PC-3 (cell line): Measurements from ENCODE around the gene MYOZ2. TPM values are rescaled to one million over a fixed set of nuclear protein-coding genes. Genes with fewer than 3 reads are reported as not detected.
"Not testable (repeated sequence)": the region's sequence is repeated elsewhere in the genome, so short reads cannot be mapped to it uniquely, and the experiment has no call there.

ENCODE experiments used
- ATAC-seq: fragments of 200-7000 bp; cut with Tn5 transposase; 2 replicates; pipeline ENCODE4 v1.9.1; 2020; ENCODE audit warnings: mild to moderate bottlenecking, moderate library complexity
- BruUV-seq: library from RNA; stranded (reverse); fragments of 400-500 nt; replicated peaks from 2 replicates; lab custom pipeline; 2021; lab: Mats Ljungman, UMichigan
- CTCF ChIA-PET: fragments of 300-600 bp; sonication (Branson Sonifier 250); formaldehyde crosslinking; loops from one replicate; lab custom pipeline; 2022; ENCODE audit warnings: antibody characterized with exemption; lab: Charles Lee
- POLR2A ChIA-PET: fragments of 300-600 bp; sonication (Branson Sonifier 250); formaldehyde crosslinking; loops from one replicate; lab custom pipeline; 2022; ENCODE audit warnings: antibody characterized with exemption; ENCODE audit not compliant: unreplicated experiment; lab: Charles Lee
- DNase-seq: peaks from one replicate; pipeline ENCODE4 v3.0.0-alpha.2; 2015
- H2AFZ ChIP-seq: fragments of 300-600 bp; sonication (generic); 2 replicates; pipeline ENCODE4 v1.6.0; 2016; ENCODE audit warnings: antibody characterized with exemption, low read length
- H3F3A ChIP-seq: fragments of 300-600 bp; sonication (generic); one replicate; pipeline ENCODE4 v1.6.0; 2017; ENCODE audit warnings: antibody characterized with exemption, low read length, control low read depth, mild to moderate bottlenecking; ENCODE audit not compliant: unreplicated experiment
- H3K27ac ChIP-seq: fragments of 300-600 bp; sonication (generic); 2 replicates; pipeline ENCODE4 v1.5.1; 2016; ENCODE audit warnings: mild to moderate bottlenecking, low read length
- H3K27me3 ChIP-seq: fragments of 300-600 bp; sonication (generic); 2 replicates; pipeline ENCODE4 v1.6.1; 2016; ENCODE audit warnings: low read length, mixed read lengths
- H3K36me3 ChIP-seq: fragments of 300-600 bp; sonication (generic); 2 replicates; pipeline ENCODE4 v1.6.1; 2016; ENCODE audit warnings: low read depth, mixed run types, low read length, mixed read lengths
- H3K4me1 ChIP-seq: fragments of 300-600 bp; sonication (generic); 2 replicates; pipeline ENCODE4 v1.5.1; 2016; ENCODE audit warnings: low read length; ENCODE audit not compliant: insufficient read depth
- H3K4me2 ChIP-seq: fragments of 300-600 bp; sonication (generic); 2 replicates; pipeline ENCODE4 v1.6.0; 2016; ENCODE audit warnings: low read length
- H3K4me3 ChIP-seq: fragments of 300-600 bp; sonication (generic); 2 replicates; pipeline ENCODE4 v1.5.1; 2016; ENCODE audit warnings: mild to moderate bottlenecking, low read length, mixed read lengths
- H3K79me2 ChIP-seq: fragments of 300-600 bp; sonication (generic); 2 replicates; pipeline ENCODE4 v1.6.1; 2017; ENCODE audit warnings: low read length, mixed read lengths
- H3K9ac ChIP-seq: fragments of 300-600 bp; sonication (generic); 2 replicates; pipeline ENCODE4 v1.6.0; 2016; ENCODE audit warnings: mild to moderate bottlenecking, low read length
- H3K9me2 ChIP-seq: fragments of 300-600 bp; sonication (generic); replicated peaks from 2 replicates; pipeline ENCODE4 v1.6.1; 2016; ENCODE audit warnings: mixed run types, low read length, mixed read lengths
- H3K9me3 ChIP-seq: fragments of 300-600 bp; sonication (generic); 2 replicates; pipeline ENCODE4 v1.6.1; 2016; ENCODE audit warnings: low read length, mixed read lengths
- H4K20me1 ChIP-seq: fragments of 300-600 bp; sonication (generic); 2 replicates; pipeline ENCODE4 v1.6.1; 2016; ENCODE audit warnings: low read length, mixed read lengths
- EZH2 ChIP-seq: fragments of 300-600 bp; sonication (generic); IDR thresholded peaks from one replicate; pipeline ENCODE4 v1.6.1; 2017; ENCODE audit warnings: antibody characterized with exemption, mild to moderate bottlenecking, low read length; ENCODE audit not compliant: unreplicated experiment
- EZH2phosphoT487 ChIP-seq: fragments of 300-600 bp; sonication (generic); IDR thresholded peaks from 2 replicates; pipeline ENCODE4 v1.6.1; 2018; ENCODE audit warnings: mild to moderate bottlenecking, antibody characterized with exemption, low read length, borderline replicate concordance
- intact Hi-C: fragments of 100-400 bp; cut with micrococcal nuclease; formaldehyde crosslinking; loops from 2 replicates; pipeline ENCODE4 v1.9.0; 2023
- total RNA-seq: library from RNA; depleted of rRNA; stranded (reverse); fragments of >200 nt; gene quantifications from 2 replicates; pipeline ENCODE4 v1.2.3, GENCODE V29; 2014
- TF ChIP-seq, protein P1 (sequence below): fragments of 300-600 bp; sonication (generic); conservative IDR thresholded peaks from 2 replicates; pipeline ENCODE4 v1.5.1; 2017; ENCODE audit warnings: antibody characterized with exemption, low read depth, mild to moderate bottlenecking, low read length

The MYOZ2 gene
- total RNA-seq, 1 experiment from 2014 or later: not detected

DNA sequence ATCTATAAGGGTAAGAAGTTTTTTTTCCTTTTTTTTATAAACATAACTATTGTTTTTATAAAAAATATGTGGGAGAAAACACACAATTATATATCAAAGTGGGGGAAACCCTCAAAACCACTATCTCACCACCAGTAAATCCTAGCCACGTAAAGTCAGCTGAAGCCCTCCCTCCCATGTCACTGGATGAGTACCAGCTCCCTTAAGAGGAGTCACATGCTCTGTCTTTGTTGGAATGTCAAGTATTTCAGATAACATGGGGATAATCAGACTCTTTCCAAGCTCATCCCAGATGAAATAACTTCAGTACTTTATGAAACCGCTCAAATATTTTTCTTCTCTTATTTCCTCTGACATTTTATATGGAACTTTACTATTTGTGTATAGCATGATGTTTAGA, 2.4 kb downstream of the MYOZ2 start:
- no peaks in the 10 kb centered on the region for H3F3A ChIP-seq
- BruUV-seq: no TSS peak
- H3K36me3 ChIP-seq: no peaks in the 10 kb centered on the region
- no peaks in the 10 kb centered on the region for H3K9me3 ChIP-seq
- intact Hi-C loops: no loop called here
- H3K4me1 ChIP-seq: no peaks in the 10 kb centered on the region; the same call in 1 of the 2 replicates
- H3K9me2 ChIP-seq: no peaks in the 10 kb centered on the region
- no peak overlapping the region for H2AFZ ChIP-seq
- POLR2A ChIA-PET: no interaction called here
- H3K4me3 ChIP-seq: no peak overlapping the region
- no peak overlapping the region for H3K27ac ChIP-seq
- DNase-seq (no peak), ATAC-seq (no peak)
- no peaks in the 10 kb centered on the region for H3K27me3 ChIP-seq
- CTCF ChIA-PET: no interaction called here
- H3K4me2 ChIP-seq: no peak overlapping the region
- TF ChIP-seq EZH2phosphoT487 (no peak), EZH2 (no peak)
- TF ChIP-seq, protein P1, sequence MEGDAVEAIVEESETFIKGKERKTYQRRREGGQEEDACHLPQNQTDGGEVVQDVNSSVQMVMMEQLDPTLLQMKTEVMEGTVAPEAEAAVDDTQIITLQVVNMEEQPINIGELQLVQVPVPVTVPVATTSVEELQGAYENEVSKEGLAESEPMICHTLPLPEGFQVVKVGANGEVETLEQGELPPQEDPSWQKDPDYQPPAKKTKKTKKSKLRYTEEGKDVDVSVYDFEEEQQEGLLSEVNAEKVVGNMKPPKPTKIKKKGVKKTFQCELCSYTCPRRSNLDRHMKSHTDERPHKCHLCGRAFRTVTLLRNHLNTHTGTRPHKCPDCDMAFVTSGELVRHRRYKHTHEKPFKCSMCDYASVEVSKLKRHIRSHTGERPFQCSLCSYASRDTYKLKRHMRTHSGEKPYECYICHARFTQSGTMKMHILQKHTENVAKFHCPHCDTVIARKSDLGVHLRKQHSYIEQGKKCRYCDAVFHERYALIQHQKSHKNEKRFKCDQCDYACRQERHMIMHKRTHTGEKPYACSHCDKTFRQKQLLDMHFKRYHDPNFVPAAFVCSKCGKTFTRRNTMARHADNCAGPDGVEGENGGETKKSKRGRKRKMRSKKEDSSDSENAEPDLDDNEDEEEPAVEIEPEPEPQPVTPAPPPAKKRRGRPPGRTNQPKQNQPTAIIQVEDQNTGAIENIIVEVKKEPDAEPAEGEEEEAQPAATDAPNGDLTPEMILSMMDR: no peak
- no peaks in the 10 kb centered on the region for H3K79me2 ChIP-seq
- H4K20me1 ChIP-seq: no peaks in the 10 kb centered on the region
- no peak overlapping the region for H3K9ac ChIP-seq

DNA sequence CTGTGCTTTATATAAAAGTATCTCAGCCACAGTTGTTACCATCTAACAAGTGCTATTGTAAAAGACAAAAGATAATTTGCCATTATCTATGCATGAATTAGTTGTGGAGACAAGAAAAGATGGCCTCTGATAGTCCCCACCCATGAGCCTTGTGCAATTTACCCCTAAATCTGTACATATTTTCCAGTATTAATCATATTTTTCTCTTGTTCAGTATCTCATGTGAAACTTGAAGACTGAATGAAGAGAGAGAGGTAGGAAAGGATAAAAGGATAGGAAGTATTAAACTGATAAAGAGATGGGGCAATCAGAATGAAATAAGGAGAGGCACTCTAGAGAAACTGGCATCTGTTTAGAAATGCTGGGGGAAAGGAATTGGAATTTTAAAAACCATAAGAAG, 3.7 kb downstream of the MYOZ2 start:
- Histone ChIP-seq H3F3A (no peaks in the 10 kb centered on the region), H3K9me2 (no peaks in the 10 kb centered on the region), H3K27me3 (no peaks in the 10 kb centered on the region), H3K4me1 (no peaks in the 10 kb centered on the region; the same call in 1 of the 2 replicates), H3K79me2 (no peaks in the 10 kb centered on the region), H3K9ac (no peak overlapping the region), H4K20me1 (no peaks in the 10 kb centered on the region), H3K4me3 (no peak overlapping the region), H2AFZ (no peak overlapping the region), H3K27ac (no peak overlapping the region), H3K36me3 (no peaks in the 10 kb centered on the region), H3K9me3 (no peaks in the 10 kb centered on the region), H3K4me2 (no peak overlapping the region)
- ChIA-PET POLR2A (no interaction called here), CTCF (no interaction called here)
- intact Hi-C loops: no loop called here
- ATAC-seq (no peak), DNase-seq (no peak)
- no TSS peak for BruUV-seq
- TF ChIP-seq EZH2 (no peak), EZH2phosphoT487 (no peak)
- TF ChIP-seq, protein P1: no peak

DNA sequence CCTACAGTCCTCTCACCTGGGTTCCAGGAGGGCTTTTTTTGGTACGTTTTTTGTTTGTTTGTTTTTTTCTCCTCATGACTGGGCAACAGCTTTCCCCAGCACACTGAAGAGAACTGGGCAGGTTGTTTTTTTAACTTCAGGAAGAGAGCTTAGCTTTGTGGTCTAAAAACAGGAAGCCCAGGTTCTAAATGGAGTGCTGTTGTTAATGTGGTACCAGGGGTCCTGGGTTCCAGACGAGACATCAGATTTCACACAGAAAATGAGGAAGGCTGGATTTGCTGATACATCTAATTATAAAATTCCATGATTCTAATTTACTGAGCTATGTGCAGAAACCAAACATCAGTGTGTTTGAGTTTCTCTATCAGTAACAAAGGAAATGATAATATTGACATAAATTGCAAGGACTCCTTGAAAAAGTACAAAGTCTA, 4.2 kb downstream of the MYOZ2 start:
- Histone ChIP-seq H3K9me2 (no peaks in the 10 kb centered on the region), H3K9me3 (no peaks in the 10 kb centered on the region), H3K4me2 (no peak overlapping the region), H3K9ac (no peak overlapping the region), H3K4me3 (no peak overlapping the region), H3K27me3 (no peaks in the 10 kb centered on the region), H4K20me1 (no peaks in the 10 kb centered on the region), H3K79me2 (no peaks in the 10 kb centered on the region), H3K4me1 (no peaks in the 10 kb centered on the region; the same call in 1 of the 2 replicates), H2AFZ (no peak overlapping the region), H3K36me3 (no peaks in the 10 kb centered on the region), H3K27ac (no peak overlapping the region), H3F3A (no peaks in the 10 kb centered on the region)
- DNase-seq (no peak), ATAC-seq (no peak)
- TF ChIP-seq, protein P1: no peak
- TF ChIP-seq EZH2phosphoT487 (no peak), EZH2 (no peak)
- ChIA-PET CTCF (no interaction called here), POLR2A (no interaction called here)
- intact Hi-C loops: no loop called here
- no TSS peak for BruUV-seq

DNA sequence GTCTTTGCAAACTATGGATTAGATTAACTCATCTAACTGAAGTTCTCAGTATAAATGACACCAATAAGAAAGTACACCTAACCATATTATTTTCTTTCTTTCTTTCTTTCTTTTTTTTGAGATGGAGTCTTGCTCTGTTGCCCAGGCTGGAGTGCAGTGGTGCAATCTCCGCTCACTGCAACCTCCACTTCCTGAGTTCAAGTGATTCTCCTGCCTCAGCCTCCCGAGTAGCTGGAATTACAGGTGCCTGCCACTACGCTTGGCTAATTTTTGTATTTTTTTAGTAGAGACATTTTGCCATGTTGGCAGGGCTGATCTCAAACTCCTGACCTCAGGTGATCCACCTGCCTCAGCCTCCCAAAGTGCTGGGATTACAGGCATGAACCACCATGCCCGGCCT, 5.7 kb downstream of the MYOZ2 start:
- H4K20me1 ChIP-seq, H3K36me3 ChIP-seq, H3K9me2 ChIP-seq, H3F3A ChIP-seq, CTCF ChIA-PET, H3K27me3 ChIP-seq, H3K4me2 ChIP-seq, H3K9ac ChIP-seq, H3K4me3 ChIP-seq, DNase-seq, H3K27ac ChIP-seq, H3K4me1 ChIP-seq, POLR2A ChIA-PET, H2AFZ ChIP-seq, intact Hi-C loops, ATAC-seq, BruUV-seq, H3K9me3 ChIP-seq, H3K79me2 ChIP-seq: not testable (repeated sequence)
